ENCODE measurements around the gene UBE2N. TPM values are rescaled to one million over a fixed set of nuclear protein-coding genes. Genes with fewer than 3 reads are reported as not detected.
"Not testable (repeated sequence)": the region's sequence is repeated elsewhere in the genome, so short reads cannot be mapped to it uniquely, and the experiment has no call there.

The UBE2N gene
- total RNA-seq, 2 experiments from 2014 or later, result 121 to 127 TPM

GRCh38 chr12:93378196-93378997 is 63.4 kb downstream of the UBE2N start:
- peak; percentile 49 for ATAC-seq (ENCODE audit: low read depth)
- not testable (repeated sequence) for H3K36me3 Mint-ChIP-seq, H3K9me3 Mint-ChIP-seq, H3K27me3 Mint-ChIP-seq
- H3K4me1 Mint-ChIP-seq, result peaks cover 35% of the 10 kb centered on the region
- DNase-seq, result peak; percentile 71
- peak overlapping the region; percentile 100 for H3K4me3 Mint-ChIP-seq
- POLR2A ChIA-PET, result interaction anchor here (0.7 to 0.9 kb wide), 2 partner anchors 133 to 450 kb away, joined by 3 read pairs; partner anchors contain the start of gene EEA1
- peak overlapping the region; percentile 100 for H3K27ac Mint-ChIP-seq

- Mint-ChIP-seq H3K4me1 (peaks cover 30% of the 10 kb centered on the region), H3K27me3 (peaks cover 2% of the 10 kb centered on the region), H3K4me3 (peak within 1 kb of the TSS; percentile 100), H3K27ac (peak within 1 kb of the TSS; percentile 100), H3K9me3 (no peaks in the 10 kb centered on the region), H3K36me3 (peaks cover 7% of the 10 kb centered on the region)
- POLR2A ChIA-PET, result interaction anchor here (0.7 to 2.4 kb wide), 6 partner anchors 10 to 661 kb away, joined by 3 to 9 read pairs (median 4); partner anchors contain the start of genes EEA1 and UBE2N
- ATAC-seq (ENCODE audit: low read depth) (peak; percentile 90), DNase-seq (peak; percentile 99)
Observed at GRCh38 chr12:93377252-93378195, 64.2 kb downstream of the UBE2N start, which contains the start of gene NUDT4. TSS of gene NUDT4 (plus strand) at chr12:93377925. CDS start at chr12:93378323, 398 bp downstream.

GRCh38 chr12:93376436-93377251 is 65.1 kb downstream of the UBE2N start:
- POLR2A ChIA-PET, result interaction anchor here (0.7 to 2.4 kb wide), 5 partner anchors 9 to 662 kb away, joined by 3 to 9 read pairs (median 4); partner anchors contain the start of genes EEA1 and UBE2N
- no peak for DNase-seq
- H3K9me3 Mint-ChIP-seq, result no peaks in the 10 kb centered on the region
- H3K36me3 Mint-ChIP-seq, result peaks cover 7% of the 10 kb centered on the region
- no peak for ATAC-seq (ENCODE audit: low read depth)
- H3K4me3 Mint-ChIP-seq, result peak overlapping the region; percentile 80
- peaks cover 2% of the 10 kb centered on the region for H3K27me3 Mint-ChIP-seq
- H3K4me1 Mint-ChIP-seq, result peaks cover 26% of the 10 kb centered on the region
- no peak overlapping the region for H3K27ac Mint-ChIP-seq

- DNase-seq, result no peak
- no peak for ATAC-seq (ENCODE audit: low read depth)
- no peaks in the 10 kb centered on the region for H3K9me3 Mint-ChIP-seq
- peaks cover 21% of the 10 kb centered on the region for H3K4me1 Mint-ChIP-seq
- POLR2A ChIA-PET, result interaction anchor here (0.6 to 2.4 kb wide), 3 partner anchors 132 to 447 kb away, joined by 3 to 9 read pairs (median 5); partner anchors contain the start of gene EEA1
- H3K27me3 Mint-ChIP-seq, result peaks cover 2% of the 10 kb centered on the region
- no peak overlapping the region for H3K4me3 Mint-ChIP-seq
- peaks cover 4% of the 10 kb centered on the region for H3K36me3 Mint-ChIP-seq
- H3K27ac Mint-ChIP-seq, result no peak overlapping the region
Observed at GRCh38 chr12:93375906-93376305, 65.8 kb downstream of the UBE2N start.

DNA sequence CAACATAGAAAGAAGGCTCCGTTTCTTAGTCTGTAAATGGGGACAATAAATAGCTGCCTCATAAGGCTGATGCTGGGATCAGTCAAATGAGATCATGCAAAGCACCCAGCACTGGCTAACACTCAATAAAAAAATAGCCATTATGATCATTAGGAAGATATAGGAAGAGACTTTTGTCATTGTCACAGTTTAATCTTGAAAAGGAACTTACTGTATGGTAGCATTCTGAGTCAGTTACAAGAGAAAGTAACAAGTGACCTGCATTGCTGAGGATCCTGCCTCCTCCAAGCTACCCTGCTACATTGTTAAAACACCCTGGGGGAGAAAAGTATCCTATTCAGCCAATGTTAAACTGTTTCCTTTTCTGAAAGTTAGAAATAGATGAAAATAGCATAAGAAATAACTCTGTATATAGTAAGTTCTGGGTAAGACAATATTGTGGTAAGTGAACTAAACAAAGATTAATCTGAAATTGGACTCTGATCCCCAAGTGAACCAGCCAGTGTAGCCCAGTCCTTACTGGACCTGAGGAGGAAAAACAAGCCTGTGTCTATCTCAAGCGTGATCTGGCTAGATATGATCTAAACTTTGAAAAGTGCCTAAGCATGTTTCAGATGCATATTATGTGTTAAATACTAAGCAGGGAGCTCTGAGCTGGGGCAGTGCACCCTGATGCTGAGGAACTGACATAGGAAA is 67.6 kb downstream of the UBE2N start:
- POLR2A ChIA-PET, result interaction anchor here (0.5 to 1.1 kb wide), 2 partner anchors 9 to 10 kb away, joined by 3 read pairs; no protein-coding TSS in a partner anchor

DNA sequence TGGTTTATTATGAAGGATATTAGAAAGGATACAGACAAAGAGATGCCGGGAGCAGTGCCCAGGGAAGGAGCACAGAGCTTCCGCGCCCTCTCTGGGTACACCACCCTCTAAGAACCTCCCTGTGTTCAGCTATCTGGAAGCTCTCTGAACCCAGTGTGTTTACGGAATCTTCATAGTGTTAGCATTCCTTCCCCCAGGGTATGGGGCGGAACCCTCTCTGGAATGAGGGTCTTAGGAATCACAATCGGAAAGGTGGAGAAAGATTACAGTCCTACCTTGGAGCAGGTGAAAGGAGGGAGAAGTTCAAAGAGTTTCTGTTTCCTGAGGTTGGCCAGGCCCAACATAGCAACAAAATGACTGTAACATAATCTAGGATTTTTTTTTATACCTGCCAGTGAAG is 70.8 kb downstream of the UBE2N start:
- Mint-ChIP-seq H3K27ac (no peak overlapping the region), H3K4me3 (no peak overlapping the region), H3K27me3 (peaks cover 2% of the 10 kb centered on the region), H3K36me3 (peaks cover 2% of the 10 kb centered on the region), H3K4me1 (peaks cover 5% of the 10 kb centered on the region), H3K9me3 (no peaks in the 10 kb centered on the region)
- POLR2A ChIA-PET, result no interaction called here
- DNase-seq (no peak), ATAC-seq (ENCODE audit: low read depth) (no peak)

More for the DNA sequence above, 67.6 kb downstream of the UBE2N start:
- no peak overlapping the region for H3K27ac Mint-ChIP-seq
- no peak overlapping the region for H3K4me3 Mint-ChIP-seq
- H3K4me1 Mint-ChIP-seq, result peaks cover 11% of the 10 kb centered on the region
- peaks cover 2% of the 10 kb centered on the region for H3K36me3 Mint-ChIP-seq
- no peak for DNase-seq
- H3K27me3 Mint-ChIP-seq, result peaks cover 2% of the 10 kb centered on the region
- no peak for ATAC-seq (ENCODE audit: low read depth)
- H3K9me3 Mint-ChIP-seq, result no peaks in the 10 kb centered on the region

DNA sequence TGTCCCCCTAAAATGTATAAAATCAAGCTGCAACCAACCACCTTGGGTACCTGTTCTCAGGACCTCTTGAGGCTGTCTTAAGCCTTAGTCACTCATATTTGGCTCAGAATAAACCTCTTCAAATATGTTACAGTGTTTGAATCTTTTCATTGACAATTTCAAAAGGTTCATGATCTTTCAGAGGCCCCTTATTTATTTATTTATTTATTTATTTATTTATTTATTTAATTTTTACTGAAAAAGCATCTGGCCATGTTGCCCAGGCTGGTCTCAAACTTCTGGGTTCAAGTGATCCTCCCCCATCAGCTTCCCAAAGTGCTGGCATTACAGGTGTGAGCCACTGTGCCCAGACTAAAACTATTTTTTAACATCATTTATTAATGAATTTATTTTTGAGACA is 72.2 kb downstream of the UBE2N start:
- POLR2A ChIA-PET, result no interaction called here
- DNase-seq (no peak), ATAC-seq (ENCODE audit: low read depth) (no peak)
- Mint-ChIP-seq H3K27ac (no peak overlapping the region), H3K4me1 (peaks cover 8% of the 10 kb centered on the region), H3K4me3 (no peak overlapping the region), H3K27me3 (no peaks in the 10 kb centered on the region), H3K36me3 (no peaks in the 10 kb centered on the region), H3K9me3 (no peaks in the 10 kb centered on the region)

DNA sequence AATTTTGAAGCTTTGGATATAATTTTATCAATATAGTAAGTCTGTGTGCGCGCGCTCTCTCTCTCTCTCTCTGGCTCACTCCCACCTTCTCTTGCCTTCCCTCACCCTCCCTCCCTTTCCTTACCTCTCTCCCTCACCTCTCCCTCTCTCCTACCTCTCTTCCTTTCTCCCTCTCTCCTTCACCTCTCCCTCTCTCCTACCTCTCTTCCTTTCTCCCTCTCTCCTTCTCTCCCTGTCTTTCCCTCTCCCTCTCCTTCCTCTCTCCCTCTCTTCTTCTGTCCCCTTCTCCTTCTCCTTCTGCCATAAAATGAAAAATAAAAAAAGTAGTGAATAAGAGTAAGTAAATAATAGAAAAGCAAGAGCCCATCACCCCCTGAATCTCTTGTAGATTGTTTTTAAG is 73.0 kb downstream of the UBE2N start:
- no peaks in the 10 kb centered on the region for H3K27me3 Mint-ChIP-seq
- H3K27ac Mint-ChIP-seq, result no peak overlapping the region
- DNase-seq (no peak), ATAC-seq (ENCODE audit: low read depth) (no peak)
- no peaks in the 10 kb centered on the region for H3K36me3 Mint-ChIP-seq
- no peaks in the 10 kb centered on the region for H3K9me3 Mint-ChIP-seq
- POLR2A ChIA-PET, result no interaction called here
- H3K4me3 Mint-ChIP-seq, result no peak overlapping the region
- H3K4me1 Mint-ChIP-seq, result peaks cover 9% of the 10 kb centered on the region

GRCh38 chr12:93366422-93366821 is 75.3 kb downstream of the UBE2N start:
- POLR2A ChIA-PET, result no interaction called here
- Mint-ChIP-seq H3K27me3 (no peaks in the 10 kb centered on the region), H3K27ac (no peak overlapping the region), H3K4me1 (peaks cover 24% of the 10 kb centered on the region), H3K4me3 (no peak overlapping the region), H3K9me3 (no peaks in the 10 kb centered on the region), H3K36me3 (peaks cover 3% of the 10 kb centered on the region)
- ATAC-seq (ENCODE audit: low read depth) (no peak), DNase-seq (no peak)

DNA sequence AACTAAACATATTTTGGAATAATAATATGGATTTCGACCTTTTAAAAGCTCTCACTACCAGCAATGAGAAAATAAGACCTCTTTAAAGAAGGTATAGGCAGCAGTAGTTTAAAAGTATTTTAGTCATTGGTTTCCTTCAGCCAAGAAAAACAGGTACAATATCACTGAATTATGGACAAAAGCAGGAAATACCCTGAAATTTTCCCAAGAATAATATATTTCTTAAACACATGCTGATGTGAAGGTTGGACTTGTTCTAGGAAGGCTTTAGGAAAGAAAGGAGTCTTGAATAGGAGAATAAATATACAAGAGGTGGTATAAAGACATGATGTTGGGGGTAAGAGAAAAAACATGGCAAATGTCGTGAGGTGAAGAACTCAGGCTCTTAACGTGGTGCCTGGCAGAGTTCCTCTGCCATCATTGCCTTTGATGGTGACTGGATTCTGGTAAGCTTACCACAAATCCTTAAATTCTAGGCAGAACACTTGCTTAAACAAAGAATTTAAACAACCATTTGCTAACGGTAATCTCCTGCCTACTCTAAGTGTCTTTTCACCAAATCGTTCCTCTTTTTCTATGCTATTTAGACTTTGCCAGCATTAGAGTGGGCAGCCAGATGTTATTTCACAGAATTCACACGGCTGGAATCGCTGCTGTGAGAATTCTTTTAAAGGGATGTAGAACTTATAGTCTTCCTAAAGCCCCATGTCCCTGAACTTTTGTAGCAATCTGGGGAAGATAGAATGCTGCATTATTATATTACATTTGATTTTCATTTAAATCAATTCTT is 75.9 kb downstream of the UBE2N start:
- Mint-ChIP-seq H3K9me3 (no peaks in the 10 kb centered on the region), H3K4me1 (peaks cover 22% of the 10 kb centered on the region), H3K27me3 (no peaks in the 10 kb centered on the region), H3K4me3 (no peak overlapping the region), H3K36me3 (peaks cover 3% of the 10 kb centered on the region), H3K27ac (no peak overlapping the region)
- ATAC-seq (ENCODE audit: low read depth) (no peak), DNase-seq (no peak)
- POLR2A ChIA-PET, result interaction anchor here (0.7 kb wide), 1 partner anchor 8 kb away, joined by 3 read pairs; no protein-coding TSS in a partner anchor

DNA sequence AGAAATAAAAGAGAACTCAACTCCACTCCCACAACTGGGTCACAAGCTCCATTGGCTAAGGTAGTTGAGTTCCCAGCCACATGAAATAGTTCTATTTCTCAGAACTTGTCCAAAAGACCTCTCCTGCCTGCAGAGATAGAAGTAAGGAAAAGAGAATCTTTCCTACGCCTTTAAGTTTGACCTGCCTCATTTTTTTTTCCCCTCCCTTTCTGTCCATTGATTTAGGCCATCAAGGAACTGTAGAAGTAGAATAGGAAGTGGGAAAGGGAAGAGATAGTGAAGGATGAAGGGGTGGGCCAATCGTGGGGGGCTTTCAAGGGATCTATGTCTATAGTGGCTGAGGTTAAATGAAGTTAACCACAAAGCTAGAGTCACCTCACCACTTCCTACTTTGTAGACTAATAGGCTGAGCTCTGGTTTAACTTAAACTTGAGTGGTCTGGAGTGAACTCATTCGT is 77.9 kb downstream of the UBE2N start:
- Mint-ChIP-seq H3K27me3 (no peaks in the 10 kb centered on the region), H3K4me3 (peak overlapping the region; percentile 80), H3K27ac (peak overlapping the region; percentile 87), H3K4me1 (peaks cover 22% of the 10 kb centered on the region), H3K9me3 (no peaks in the 10 kb centered on the region), H3K36me3 (peaks cover 3% of the 10 kb centered on the region)
- DNase-seq (no peak), ATAC-seq (ENCODE audit: low read depth) (peak; percentile 92)
- POLR2A ChIA-PET, result interaction anchor here (0.7 to 1.8 kb wide), 6 partner anchors 11 to 485 kb away, joined by 3 to 16 read pairs (median 4); partner anchors contain the start of gene EEA1
